GM21737 (cell line): ENCODE measurements around the gene ZC3H11A.
"Not testable (repeated sequence)": the region's sequence is repeated elsewhere in the genome, so short reads cannot be mapped to it uniquely, and the experiment has no call there.

Source experiments
- ATAC-seq: cut with Tn5 transposase; IDR thresholded peaks from one replicate; pipeline ENCODE4 v1.9.1; 2021; ENCODE audit warnings: mild to moderate bottlenecking, moderate library complexity; ENCODE audit not compliant: unreplicated experiment

Gene ZC3H11A

DNA sequence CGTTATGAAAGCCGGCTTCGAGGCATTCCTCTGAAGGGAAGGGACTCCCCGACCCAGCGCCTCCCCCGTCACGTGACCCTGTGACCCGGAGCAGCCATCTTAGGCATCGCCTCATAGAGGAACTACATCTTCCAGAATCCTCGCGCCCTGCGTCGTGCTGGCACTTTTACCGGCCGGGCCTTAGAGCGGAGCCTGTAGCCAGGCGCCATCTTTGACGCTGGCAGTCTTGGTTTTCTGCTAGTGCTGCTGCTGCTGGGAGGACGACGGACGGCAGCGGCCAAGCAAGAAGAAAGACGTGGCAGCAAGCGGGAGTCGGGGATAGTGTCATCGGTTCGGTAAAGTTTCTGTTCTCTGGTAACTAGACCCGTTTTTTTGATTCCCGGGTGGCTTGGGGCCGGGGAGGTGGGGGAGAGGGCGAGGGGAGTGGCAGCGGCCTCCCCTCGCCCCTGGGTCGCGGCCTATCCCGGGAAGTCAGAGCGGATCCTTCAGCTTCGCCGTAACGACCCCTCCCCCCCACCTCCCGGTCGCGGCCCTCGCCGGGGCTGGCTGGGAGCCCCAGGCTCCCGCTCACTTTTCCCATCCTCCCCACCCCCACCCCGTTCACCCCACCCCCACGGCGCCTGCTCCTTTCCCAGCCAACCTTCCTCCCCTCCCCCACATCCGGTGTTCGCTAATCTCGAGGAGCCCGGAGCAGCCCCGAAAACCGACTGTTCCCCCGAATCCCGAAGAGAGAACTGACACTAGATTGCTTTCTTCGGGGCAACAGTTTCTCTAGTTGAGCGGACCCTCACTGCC is at the start of gene ZC3H11A, which contains the start of gene ZBED6:
Gene ZC3H11A (plus strand): TSS at position 183 of the 795 bp plus-strand sequence. CDS start 21,448 bp downstream, outside the sequence.
Gene ZBED6 (plus strand): TSS at position 183 of the 795 bp plus-strand sequence. CDS start 1,900 bp downstream, outside the sequence.
- ATAC-seq: peak; percentile 95

DNA sequence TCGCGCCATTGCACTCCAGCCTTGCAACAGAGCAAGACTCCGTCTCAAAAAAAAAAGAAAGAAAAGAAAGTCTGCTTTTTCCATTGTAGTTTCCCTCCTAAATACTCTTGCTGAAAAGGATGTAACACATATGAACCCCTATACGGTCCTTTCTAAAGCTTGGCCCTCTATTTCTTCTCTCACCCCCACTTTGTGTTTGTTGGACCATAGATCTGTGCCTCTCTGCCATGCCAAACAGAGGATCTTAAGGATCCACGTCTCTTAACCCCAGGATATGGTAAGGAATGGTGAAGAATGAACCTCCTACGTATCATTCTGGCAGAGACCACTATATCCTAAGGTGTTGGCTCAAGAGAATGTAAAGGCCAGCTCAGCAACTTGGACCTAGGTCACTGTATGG is 49.1 kb upstream of the ZC3H11A start:
- ATAC-seq: no peak

DNA sequence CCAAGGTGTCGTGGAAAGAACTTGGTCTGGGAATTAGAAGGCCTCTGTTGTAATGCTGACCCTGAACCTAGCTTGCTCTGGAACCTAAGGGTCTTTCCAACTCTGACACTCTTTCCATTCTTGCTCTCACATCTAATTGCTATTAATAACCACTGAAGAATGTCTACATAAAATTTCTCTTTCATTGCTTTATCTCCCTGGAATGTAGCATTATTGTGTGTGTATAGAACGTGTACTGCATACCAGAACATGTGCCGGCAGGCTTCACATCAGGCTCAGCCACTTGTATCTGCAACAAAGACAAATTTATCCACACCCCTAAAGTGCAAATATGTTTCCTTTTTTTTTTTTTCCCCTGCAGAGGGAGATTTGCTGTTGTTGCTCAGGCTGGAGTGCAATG is 44.4 kb upstream of the ZC3H11A start:
- no peak for ATAC-seq

DNA sequence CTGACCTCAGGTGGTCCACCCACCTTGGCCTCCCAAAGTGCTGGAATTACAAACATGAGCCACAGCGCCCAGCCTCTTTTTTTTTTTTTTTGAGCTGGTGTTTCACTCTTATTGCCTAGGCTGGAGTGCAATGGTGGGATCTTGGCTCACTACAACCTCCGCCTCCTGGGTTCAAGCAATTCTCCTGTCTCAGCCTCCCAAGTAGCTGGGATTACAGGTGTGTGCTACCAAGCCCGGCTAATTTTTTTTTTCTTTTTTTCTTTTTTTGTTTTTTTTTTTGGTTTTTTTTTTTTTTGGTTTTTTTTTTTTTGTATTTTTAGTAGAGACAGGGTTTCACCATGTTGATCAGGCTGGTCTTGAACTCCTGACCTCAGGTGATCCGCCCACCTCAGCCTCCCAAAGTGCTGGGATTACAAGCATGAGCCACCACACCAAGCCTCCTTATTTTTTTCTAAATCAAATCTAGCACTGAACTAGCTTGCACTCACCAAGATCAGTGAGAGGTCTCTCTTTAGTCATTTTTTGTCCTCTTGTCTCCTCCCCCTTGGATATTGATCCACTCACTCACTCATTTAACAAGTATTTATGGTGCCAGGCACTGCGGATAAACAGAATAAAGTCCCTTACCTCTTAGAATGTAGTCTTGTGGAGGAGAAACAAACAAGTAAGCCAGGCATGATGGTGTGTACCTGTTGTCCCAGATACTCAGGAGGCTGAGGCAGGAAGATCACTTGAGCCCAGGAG is 43.6 kb upstream of the ZC3H11A start:
- ATAC-seq: not testable (repeated sequence)

DNA sequence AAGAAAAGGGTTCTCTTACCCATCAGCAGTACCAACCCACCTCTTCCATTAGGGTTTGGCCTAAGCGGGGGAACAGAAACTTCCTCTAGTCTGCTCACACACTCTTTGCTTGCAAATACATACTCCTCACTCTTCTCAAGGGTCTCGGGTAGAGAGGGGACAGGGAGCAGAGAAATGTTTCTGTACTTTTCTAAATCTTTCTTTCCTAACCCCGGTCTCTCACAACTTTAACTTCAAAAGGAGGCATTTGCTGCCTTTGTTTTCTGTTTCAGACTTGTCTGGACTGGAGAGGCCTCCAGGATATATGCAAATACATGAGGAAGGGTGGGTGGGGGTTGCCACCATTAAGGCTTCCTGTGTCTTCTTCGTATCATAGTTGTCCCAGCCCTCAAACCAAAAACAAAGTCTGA is 41.0 kb upstream of the ZC3H11A start:
- no peak for ATAC-seq

- ATAC-seq: no peak
Observed at GRCh38 chr1:203756036-203756435, 39.4 kb upstream of the ZC3H11A start.

DNA sequence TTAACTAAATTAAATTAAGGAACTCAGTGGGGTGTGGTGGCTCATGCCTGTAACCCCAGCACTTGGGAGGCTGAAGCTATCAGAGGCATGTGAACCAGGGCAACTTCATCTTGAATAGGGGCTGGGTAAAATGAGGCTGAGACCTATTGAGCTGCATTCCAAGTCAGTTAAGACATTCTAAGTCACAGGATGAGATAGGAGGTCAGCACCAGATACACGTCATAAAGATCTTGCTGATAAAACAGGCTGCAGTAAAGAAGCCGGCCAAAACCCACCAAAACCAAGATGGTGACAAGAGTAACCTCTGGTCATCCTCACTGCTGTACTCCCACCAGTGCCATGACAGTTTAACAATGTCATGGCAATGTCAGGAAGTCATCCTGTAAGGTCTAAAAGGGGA is 36.7 kb upstream of the ZC3H11A start:
- ATAC-seq: not testable (repeated sequence)

GRCh38 chr1:203760506-203760905 is 34.9 kb upstream of the ZC3H11A start:
- no peak for ATAC-seq

GRCh38 chr1:203761958-203762357 is 33.5 kb upstream of the ZC3H11A start:
- not testable (repeated sequence) for ATAC-seq

- ATAC-seq: no peak
Observed at GRCh38 chr1:203763505-203763904, 31.9 kb upstream of the ZC3H11A start.

DNA sequence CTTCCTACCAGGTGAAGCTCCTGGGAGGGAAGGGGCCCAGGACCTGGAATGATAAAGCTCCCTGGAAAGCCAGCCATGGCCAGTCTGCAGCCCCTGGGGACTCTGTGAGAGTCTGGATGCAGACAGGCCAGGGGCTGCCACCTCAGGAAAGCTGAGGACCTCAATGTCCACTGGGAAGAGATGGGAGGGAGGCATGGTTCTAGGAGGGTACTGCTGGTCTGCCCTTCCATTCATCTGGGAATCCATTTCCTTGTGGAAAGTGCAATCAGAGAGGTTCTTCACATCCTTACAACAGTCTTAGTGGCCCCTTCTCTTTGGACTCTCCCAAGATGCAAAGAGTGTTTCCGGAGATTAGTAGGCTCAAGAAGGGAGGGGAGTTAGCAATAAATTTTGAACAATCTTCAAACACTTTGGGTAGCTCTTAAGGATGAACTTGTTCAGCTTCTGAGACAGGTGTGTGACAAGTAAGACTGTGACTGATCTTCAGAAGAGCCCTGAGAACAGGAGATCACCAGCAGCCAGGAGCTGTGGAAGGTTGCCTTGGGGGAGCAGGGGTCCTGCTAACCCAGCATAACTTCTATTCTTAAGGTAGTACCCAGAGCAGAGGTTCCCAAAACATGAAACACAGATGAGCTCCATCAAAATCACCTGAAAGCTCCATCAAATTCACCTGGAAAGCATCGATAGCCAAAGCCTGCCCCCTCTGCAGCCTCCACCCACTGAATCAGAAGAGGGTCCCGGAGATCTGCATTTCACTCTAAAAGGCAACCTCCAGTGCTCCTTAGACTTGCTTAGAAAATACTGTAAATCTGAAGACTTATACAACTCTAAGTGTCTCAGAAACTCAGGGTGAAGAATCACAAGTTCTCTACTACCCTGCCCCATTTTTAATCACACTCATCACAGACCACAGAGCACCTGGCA is 31.1 kb upstream of the ZC3H11A start:
- no peak for ATAC-seq

- peak; percentile 86 for ATAC-seq
Observed at GRCh38 chr1:203765029-203765837, 30.2 kb upstream of the ZC3H11A start, which contains the start of gene LAX1. LAX1 (plus strand) TSS chr1:203765183; CDS start chr1:203765566, 383 bp downstream.

DNA sequence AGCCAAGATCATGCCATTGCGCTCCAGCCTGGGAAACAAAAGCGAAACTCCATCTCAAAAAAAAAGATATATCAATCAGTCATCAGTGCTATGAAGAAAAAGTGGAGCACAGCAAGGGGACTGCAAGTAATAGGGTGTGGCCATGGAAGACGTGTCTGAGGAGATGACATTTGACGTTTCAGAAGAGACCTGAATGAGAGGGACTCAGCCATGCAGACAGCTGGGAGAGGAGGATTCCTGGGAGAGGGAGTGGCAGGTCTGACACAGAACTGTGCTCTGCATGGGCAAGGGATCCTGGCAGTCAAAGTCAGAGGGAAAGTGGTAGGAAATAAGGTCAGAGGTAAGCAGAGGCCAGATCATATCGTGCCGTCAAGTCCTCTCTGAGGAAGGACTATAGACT is 27.2 kb upstream of the ZC3H11A start:
- no peak for ATAC-seq

DNA sequence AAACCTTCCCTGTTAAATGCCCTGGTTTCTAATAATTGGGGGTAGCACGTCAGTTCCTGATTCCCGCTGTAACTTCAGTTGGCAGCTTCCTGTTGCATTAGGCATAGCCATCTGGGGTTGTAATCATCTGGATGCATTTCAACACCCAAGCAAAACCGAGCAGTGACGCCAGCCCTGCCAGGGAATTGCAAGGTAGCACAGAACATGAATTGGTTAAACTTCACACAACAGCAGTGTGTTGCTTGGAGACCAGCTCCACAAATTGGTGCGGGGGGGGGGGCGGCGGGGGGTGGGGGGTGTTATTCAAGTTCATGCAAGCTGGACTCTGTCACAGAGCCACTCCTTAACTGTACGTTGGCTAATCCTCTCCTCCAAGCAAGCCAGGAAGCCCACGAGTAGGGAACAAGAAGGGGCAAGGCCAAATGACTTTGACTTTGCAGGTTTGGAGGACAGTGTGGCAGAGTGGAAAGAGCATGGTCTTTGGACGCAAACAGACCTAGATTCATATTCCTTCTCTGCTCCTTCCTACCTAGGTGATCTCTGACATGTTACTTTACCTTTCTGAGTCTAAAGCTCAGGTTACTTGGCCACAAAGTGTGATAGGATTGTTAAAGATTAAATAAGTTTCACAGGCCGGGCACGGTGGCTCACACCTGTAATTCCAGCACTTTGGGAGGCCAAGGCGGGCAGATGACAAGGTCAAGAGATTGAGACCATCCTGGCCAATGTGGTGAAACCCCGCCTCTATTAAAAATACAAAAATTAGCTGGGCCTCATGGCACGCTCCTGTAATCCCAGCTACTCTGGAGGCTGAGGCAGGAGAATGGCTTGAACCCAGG is 25.7 kb upstream of the ZC3H11A start:
- ATAC-seq: no peak

DNA sequence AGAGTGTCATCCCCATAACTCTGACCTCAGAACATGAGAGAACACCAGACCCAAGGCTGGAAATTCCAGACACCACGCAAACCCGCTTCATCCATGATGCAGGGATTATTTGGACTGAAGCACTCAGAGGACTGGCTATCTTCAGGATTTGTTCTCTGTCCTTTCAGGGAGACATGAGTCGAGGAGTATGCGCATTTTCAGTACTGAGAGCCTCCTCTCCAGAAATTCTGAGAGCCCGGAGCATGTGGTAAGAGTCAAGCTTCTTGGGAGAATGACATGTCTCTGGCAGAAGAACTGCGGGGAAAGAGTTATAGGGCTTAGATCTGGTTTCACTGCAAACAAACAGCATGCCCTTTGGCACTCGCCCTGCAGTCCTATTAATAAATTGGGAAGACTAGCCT is 23.5 kb upstream of the ZC3H11A start:
- no peak for ATAC-seq

DNA sequence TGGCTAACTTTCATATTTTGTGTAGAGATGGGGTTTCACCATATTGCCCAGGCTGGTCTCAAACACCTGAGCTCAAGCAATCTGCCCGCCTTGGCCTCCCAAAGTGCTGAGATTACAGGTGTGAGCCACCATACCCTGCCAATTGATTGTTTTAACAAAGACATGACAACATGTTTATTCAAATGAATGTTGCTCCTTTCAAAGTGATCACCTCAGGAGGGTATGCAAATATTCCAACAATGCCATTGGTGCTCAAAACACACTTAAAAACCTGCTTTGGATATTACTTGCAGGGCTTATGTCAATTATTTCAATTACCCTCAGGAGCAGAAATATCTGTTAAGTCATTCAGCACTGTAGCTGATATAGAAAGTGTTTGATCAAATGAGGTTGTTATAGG is 22.6 kb upstream of the ZC3H11A start:
- ATAC-seq: no peak

GRCh38 chr1:203776636-203777035 is 18.8 kb upstream of the ZC3H11A start:
- ATAC-seq: no peak

DNA sequence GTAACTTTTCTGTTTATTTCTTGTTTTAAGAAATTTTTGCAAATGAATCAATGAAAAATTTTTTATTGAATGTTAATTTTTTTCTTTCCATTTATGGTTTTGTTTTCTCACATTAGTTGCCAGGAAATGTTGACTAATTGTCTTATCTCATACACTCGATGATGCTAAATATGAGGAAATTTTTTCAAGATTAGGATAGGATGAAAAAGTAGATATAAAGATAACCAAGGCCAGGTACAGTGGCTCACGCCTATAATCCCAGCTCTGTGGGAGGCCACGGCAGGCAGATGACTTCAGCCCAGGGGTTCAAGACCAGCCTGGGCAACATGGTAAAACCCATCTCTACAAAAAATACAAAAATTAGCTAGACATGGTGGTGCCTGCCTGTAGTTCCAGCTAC is 17.8 kb upstream of the ZC3H11A start:
- no peak for ATAC-seq

- no peak for ATAC-seq
Observed at GRCh38 chr1:203778146-203778545, 17.3 kb upstream of the ZC3H11A start.
